Esophagus squamous epithelium (tissue), 4 donors: ENCODE measurements around the gene CCDC50.

Experiments used
- CTCF ChIP-seq, 6 experiments: fragments of 450-650 bp in 4 of 6; fragments of 200-600 bp in 2 of 6; sonication (generic) in 2 of 6; IDR thresholded peaks; one replicate each; pipeline ENCODE4 v1.5.1; 2016 to 2019; ENCODE audit warnings: antibody characterized with exemption in 6 of 6, mild to moderate bottlenecking in 4 of 6, moderate library complexity in 4 of 6
- POLR2A ChIP-seq, 4 donors: fragments of 450-650 bp; IDR thresholded peaks; one replicate each; pipeline ENCODE4 v1.6.1; 2017; ENCODE audit warnings: antibody characterized with exemption in 4 of 4, mild to moderate bottlenecking in 4 of 4, moderate library complexity in 3 of 4

GRCh38 chr3:191316876-191317603 lies 12.2 kb upstream of the CCDC50 start:
- TF ChIP-seq CTCF (IDR thresholded peaks at IDR 0.05) (no peak), POLR2A (IDR thresholded peaks at IDR 0.05) (no peak)
